Breast epithelium (tissue), 3 donors: ENCODE results near the gene TANGO6.

Experiments
- POLR2AphosphoS5 ChIP-seq, 3 donors: sonication (generic); formaldehyde crosslinking; IDR thresholded peaks; one replicate each; pipeline ENCODE4 v1.6.1; 2017; ENCODE audit warnings: antibody characterized with exemption in 3 of 3
- TF ChIP-seq, protein P1 (sequence below), 3 donors: fragments of 450-650 bp; IDR thresholded peaks; one replicate each; pipeline ENCODE4 v1.5.1; 2016 to 2017; ENCODE audit warnings: antibody characterized with exemption in 3 of 3, mild to moderate bottlenecking in 3 of 3, moderate library complexity in 3 of 3

GRCh38 chr16:69049603-69050375, 206.5 kb downstream of the TANGO6 start:
- TF ChIP-seq, protein P1, sequence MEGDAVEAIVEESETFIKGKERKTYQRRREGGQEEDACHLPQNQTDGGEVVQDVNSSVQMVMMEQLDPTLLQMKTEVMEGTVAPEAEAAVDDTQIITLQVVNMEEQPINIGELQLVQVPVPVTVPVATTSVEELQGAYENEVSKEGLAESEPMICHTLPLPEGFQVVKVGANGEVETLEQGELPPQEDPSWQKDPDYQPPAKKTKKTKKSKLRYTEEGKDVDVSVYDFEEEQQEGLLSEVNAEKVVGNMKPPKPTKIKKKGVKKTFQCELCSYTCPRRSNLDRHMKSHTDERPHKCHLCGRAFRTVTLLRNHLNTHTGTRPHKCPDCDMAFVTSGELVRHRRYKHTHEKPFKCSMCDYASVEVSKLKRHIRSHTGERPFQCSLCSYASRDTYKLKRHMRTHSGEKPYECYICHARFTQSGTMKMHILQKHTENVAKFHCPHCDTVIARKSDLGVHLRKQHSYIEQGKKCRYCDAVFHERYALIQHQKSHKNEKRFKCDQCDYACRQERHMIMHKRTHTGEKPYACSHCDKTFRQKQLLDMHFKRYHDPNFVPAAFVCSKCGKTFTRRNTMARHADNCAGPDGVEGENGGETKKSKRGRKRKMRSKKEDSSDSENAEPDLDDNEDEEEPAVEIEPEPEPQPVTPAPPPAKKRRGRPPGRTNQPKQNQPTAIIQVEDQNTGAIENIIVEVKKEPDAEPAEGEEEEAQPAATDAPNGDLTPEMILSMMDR (IDR thresholded peaks at IDR 0.05) = no peak
- no peak for TF ChIP-seq POLR2AphosphoS5 (IDR thresholded peaks at IDR 0.05)
